Measurements from ENCODE around the gene PAK4.

DNA sequence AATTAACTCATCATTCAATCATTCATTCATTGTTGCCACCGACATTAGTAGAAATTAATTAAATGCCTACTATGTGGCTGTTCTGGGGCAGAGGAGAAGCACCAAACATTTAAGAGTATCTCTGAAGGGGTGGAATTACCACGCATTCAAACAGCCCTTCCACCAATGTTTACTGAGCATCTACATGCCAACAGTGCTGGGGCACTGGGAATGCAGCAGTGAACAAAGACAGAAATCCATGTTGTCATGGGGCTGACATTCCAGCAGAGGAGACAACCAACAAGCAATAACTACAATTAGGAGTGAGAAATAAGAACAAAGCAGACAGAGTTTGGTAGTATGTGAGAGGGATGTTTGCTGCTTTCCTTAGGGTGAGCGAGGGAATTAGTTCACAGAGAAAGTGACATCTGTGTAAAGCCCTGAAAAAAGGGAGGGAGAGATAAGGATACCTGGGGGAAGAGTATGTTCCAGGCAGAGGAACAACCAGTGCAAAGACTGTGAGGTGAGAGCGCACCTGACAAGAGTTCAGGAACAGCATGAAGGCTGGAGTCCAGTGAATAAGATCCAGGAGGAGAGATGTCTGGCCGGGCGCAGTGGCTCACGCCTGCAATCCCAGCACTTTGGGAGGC is 1.3 kb upstream of the PAK4 start:
- no peak for TF ChIP-seq CTCF (optimal IDR thresholded peaks at IDR 0.05 in 1 of 3, IDR thresholded peaks at IDR 0.05 in 1 of 3, conservative IDR thresholded peaks at IDR 0.05 in 1 of 3; ENCODE audit: extremely low read depth in 1 of 3, insufficient read depth in 2 of 3, low read length in 3 of 3)
- TF ChIP-seq EZH2 (IDR thresholded peaks at IDR 0.05; ENCODE audit: low read length), result no peak
